ENCODE measurements around the gene RCOR3.
"Not testable (repeated sequence)": the region's sequence is repeated elsewhere in the genome, so short reads cannot be mapped to it uniquely, and the experiment has no call there.

RCOR3 gene

DNA sequence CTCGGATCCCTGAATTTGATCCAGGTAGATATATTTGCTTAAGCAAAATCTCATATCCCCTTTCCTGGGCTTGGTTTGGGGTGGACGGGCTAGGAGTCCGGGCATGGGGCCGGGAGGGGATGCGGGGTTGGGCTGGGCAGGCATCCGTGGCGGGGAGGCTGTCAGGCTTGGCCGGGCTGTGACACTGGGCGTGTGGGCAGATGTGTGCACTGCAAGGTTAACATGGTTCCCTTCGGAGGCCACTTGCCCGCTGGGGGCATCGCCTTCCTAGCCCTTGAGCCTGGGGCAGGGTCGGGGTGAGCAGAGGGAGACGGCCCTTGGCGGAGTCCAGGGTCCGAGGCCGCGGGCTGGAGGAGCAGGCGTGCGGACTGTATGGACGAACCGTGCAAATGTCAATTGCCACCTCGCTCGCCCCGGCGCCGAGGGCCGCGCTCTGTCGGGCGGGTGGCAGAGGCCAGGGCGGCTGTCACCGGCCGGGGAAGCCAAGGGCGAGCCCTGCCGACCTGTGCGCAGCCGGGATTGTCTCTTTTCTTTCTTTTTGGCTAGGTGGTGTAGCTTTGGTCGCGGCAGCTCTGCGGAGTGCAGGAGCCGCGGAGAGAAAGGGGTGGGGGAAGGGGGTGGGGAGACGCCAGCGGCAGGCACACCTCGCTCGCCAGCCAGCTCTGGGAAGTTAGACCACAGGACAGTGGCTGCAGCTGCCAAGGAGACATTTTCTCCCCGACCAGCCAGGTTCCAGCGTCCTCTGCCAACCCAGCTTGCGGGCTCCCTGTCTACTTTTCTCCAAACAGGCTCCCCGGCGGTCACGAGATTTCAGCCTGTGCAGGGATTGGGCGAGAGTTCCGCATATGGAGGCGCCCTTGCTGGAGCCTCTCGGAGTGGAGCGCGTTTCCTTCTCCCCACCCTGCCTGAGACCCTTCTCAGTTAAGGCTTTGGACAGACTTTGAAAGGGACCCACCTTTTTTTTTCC, 1.3 kb downstream of the RCOR3 start:
- DNase-seq (ENCODE audit: low spot score): peak; percentile 90

GRCh38 chr1:211261229-211261628, 2.1 kb downstream of the RCOR3 start:
- no peak for DNase-seq (ENCODE audit: low spot score)

- DNase-seq (ENCODE audit: low spot score): not testable (repeated sequence)
Observed at GRCh38 chr1:211263022-211263421, 3.9 kb downstream of the RCOR3 start.

GRCh38 chr1:211267204-211267857, 8.2 kb downstream of the RCOR3 start:
- no peak for DNase-seq (ENCODE audit: low spot score)

DNA sequence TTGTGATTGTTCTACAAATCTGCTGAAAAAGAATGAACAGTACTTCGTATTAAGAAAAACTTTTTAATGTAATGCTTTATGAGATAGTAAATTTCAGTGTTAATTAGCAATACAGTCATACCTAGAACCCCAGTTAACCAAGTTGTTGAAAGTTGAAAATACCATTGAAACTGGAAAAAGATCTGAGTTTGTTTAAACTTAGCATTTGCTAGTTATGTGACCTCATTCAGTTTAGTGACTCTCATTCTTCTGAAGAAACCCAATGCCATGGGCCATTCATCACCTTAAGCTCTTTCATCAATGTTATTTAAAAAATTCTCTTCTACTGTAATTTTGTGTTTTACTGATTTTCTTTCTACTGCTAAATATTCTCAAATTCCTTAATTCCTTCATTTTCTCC, 20.2 kb downstream of the RCOR3 start:
- DNase-seq (ENCODE audit: low spot score): no peak

- DNase-seq (ENCODE audit: low spot score): no peak
Observed at GRCh38 chr1:211280910-211281309, 21.7 kb downstream of the RCOR3 start.

- no peak for DNase-seq (ENCODE audit: low spot score)
Observed at GRCh38 chr1:211281320-211282022, 22.3 kb downstream of the RCOR3 start.

- DNase-seq (ENCODE audit: low spot score): no peak
Observed at GRCh38 chr1:211282023-211282373, 22.8 kb downstream of the RCOR3 start.

DNA sequence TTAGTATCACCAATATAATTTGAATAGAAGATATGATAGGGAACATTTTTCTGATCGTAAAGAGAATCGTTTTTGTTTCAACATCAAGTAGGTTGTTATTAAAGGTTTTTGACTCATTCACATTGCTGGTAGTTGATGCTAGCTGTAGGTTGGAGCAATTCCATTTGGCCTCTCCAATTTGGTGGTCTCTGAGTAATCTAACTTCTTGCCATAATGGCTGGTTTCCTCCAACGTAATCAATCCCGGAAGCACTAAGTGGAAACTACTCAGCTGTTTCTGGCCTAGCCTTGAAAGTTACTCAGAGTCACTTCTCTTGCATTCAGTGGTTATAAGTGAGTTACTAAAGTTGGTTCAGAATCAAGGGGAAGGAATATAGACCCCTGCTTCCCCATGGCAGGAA, 26.0 kb downstream of the RCOR3 start:
- DNase-seq (ENCODE audit: low spot score): no peak

DNA sequence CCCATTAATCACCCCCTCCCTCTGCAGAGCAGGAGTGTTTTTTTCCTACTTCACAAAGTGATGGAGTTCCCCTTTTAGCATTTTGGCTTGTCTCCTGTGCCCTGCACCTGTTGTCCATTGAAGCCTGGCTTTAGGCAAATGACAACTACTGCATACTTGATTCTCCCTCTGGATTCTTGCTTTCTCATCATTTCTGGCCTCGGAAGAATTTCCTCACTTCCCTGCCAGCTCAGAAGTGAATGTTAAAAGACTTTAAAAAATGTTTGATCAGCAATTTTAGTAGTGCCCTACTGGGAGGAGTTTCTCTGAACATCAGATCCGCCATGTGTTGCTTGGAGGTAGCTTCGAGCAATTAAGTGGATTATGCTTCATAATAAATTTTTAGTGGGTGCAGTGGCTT, 28.1 kb downstream of the RCOR3 start:
- no peak for DNase-seq (ENCODE audit: low spot score)

DNA sequence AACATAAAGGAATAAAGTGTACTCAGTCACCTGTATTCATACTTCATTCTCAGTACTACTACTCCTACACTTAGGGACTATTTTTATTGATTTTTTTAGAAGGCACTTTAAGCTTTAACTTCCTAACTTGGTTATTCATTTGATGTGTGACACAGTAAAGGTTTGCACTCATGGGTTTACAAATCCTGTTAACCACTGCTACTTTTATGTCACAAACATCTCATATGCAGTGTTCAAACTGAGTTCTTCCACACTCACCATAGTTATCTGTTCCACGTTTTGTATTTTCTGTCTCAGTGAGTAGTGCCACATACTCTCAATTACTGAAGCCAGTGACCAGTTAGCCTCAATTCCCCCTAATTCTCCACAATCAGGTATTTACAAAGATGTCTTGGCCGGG, 33.2 kb downstream of the RCOR3 start:
- no peak for DNase-seq (ENCODE audit: low spot score)

- no peak for DNase-seq (ENCODE audit: low spot score)
Observed at GRCh38 chr1:211296396-211296795, 37.2 kb downstream of the RCOR3 start.

DNA sequence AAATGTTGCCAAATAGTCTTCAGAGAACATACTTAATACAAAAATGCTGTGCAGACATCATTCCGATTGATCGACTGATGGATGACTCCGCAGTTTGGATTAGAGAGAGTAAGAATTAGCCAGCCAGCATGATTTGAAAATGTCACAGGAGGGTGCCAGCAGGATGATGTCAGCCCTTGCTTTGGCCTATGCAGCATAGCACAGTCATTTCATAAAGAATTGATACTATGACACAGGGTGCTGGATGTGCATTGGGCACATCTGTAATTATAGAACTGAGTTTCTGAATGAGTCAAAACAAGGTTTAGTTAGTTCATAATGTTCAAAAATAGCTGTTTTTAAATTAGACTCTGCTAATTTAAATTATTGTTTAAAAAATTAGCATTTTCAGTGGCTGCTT, 45.9 kb downstream of the RCOR3 start:
- DNase-seq (ENCODE audit: low spot score): peak; percentile 49

GRCh38 chr1:211309617-211310016, 50.5 kb downstream of the RCOR3 start:
- no peak for DNase-seq (ENCODE audit: low spot score)

GRCh38 chr1:211313392-211313791, 54.2 kb downstream of the RCOR3 start:
- DNase-seq (ENCODE audit: low spot score): no peak

DNA sequence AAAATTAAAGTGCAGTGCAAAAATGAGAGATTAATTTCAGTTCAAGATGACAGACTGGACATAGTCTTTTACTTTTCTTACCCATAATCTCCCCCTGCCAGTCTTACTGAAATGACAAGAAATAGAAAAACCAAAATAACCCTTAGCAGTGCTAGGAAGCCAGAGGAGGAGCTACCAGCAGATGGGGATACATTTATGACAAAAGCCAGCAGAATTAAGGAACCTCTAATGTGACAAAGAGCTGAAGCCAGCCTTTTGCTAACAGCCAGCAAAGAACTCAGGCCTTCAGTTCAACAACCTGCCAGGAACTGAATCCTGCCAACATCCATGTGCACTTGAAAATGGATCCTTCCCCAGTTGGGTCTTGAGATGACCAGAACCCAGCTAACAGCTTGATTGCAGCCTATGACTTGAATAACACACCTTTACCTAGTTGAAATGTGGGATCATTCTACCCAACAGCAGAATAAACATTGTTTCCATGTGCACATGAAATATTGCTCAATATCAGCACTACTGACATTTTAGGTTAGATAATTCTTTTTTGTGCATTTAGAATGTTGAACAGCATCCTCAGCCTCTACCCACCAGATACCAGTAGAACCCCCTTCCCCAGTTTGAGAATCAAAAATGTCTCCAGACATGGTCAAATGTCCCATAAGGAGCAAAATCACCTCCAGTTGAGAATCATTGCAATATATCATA, 59.6 kb downstream of the RCOR3 start:
- DNase-seq (ENCODE audit: low spot score): no peak

DNA sequence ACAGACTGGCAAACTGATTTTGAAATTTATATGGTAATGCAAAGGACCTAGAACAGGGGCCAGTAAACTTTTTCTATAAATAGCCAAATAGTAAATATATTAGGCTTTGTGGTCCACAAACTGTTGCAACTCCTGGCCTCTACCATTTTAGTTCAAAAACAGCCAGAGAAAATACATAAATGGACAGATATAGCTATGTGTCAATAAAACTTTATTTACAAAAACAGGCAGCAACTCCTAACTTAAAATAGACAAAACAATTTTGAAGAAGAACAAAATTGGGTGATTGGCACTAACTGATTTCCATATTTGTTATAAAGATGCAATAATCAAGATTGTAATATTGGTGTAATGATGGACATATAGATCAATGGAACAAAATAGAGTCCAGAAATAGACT, 60.7 kb downstream of the RCOR3 start:
- no peak for DNase-seq (ENCODE audit: low spot score)

GRCh38 chr1:211320980-211321379, 61.8 kb downstream of the RCOR3 start:
- no peak for DNase-seq (ENCODE audit: low spot score)

- DNase-seq (ENCODE audit: low spot score): not testable (repeated sequence)
Observed at GRCh38 chr1:211321646-211322045, 62.5 kb downstream of the RCOR3 start.

GRCh38 chr1:211323156-211324063, 64.2 kb downstream of the RCOR3 start:
- DNase-seq (ENCODE audit: low spot score): peak; percentile 74
